Middle frontal gyrus (tissue), 1 donor: ENCODE data around the gene LMAN1.

Source experiments
- DNase-seq: peaks from one replicate; pipeline ENCODE4 v3.0.0-alpha.2; 2015; ENCODE audit warnings: low spot score; ENCODE audit errors: extremely low spot score

Gene LMAN1

GRCh38 chr18:59372975-59373374 is 13.9 kb upstream of the LMAN1 start:
- no peak for DNase-seq

GRCh38 chr18:59360381-59360780 is 1.3 kb upstream of the LMAN1 start:
- DNase-seq, result no peak

- no peak for DNase-seq
Observed at GRCh38 chr18:59359576-59359952, 499 bp upstream of the LMAN1 start.

- no peak for DNase-seq
Observed at GRCh38 chr18:59358414-59358711, 702 bp downstream of the LMAN1 start.

GRCh38 chr18:59357928-59358327 is 1.1 kb downstream of the LMAN1 start:
- DNase-seq, result no peak

GRCh38 chr18:59354731-59355130 is 4.3 kb downstream of the LMAN1 start:
- DNase-seq, result no peak

GRCh38 chr18:59353079-59353680 is 5.9 kb downstream of the LMAN1 start:
- no peak for DNase-seq

GRCh38 chr18:59352250-59352855 is 6.7 kb downstream of the LMAN1 start:
- no peak for DNase-seq

- no peak for DNase-seq
Observed at GRCh38 chr18:59345556-59345955, 13.5 kb downstream of the LMAN1 start.

- no peak for DNase-seq
Observed at GRCh38 chr18:59344996-59345395, 14.1 kb downstream of the LMAN1 start.

- no peak for DNase-seq
Observed at GRCh38 chr18:59343926-59344325, 15.1 kb downstream of the LMAN1 start.

GRCh38 chr18:59340817-59341216 is 18.2 kb downstream of the LMAN1 start:
- DNase-seq, result no peak

- DNase-seq, result no peak
Observed at GRCh38 chr18:59340312-59340711, 18.8 kb downstream of the LMAN1 start.

- no peak for DNase-seq
Observed at GRCh38 chr18:59332986-59333385, 26.1 kb downstream of the LMAN1 start.

- no peak for DNase-seq
Observed at GRCh38 chr18:59328683-59329082, 30.4 kb downstream of the LMAN1 start.

- no peak for DNase-seq
Observed at GRCh38 chr18:59325965-59326364, 33.1 kb downstream of the LMAN1 start.

- no peak for DNase-seq
Observed at GRCh38 chr18:59324623-59324971, 34.5 kb downstream of the LMAN1 start.

GRCh38 chr18:59323931-59324622 is 35.0 kb downstream of the LMAN1 start:
- no peak for DNase-seq

GRCh38 chr18:59318460-59319050 is 40.5 kb downstream of the LMAN1 start, which contains the start of gene CPLX4:
Gene CPLX4 (minus strand): TSS chr18:59318649. CDS start chr18:59318462, 187 bp downstream.
- no peak for DNase-seq

GRCh38 chr18:59311631-59312030 is 47.4 kb downstream of the LMAN1 start:
- DNase-seq, result no peak

- DNase-seq, result no peak
Observed at GRCh38 chr18:59308938-59309260, 50.2 kb downstream of the LMAN1 start.

- peak; percentile 24 for DNase-seq
Observed at GRCh38 chr18:59308248-59308937, 50.7 kb downstream of the LMAN1 start.
